Stomach smooth muscle (tissue), 2 donors: Measurements from ENCODE around the gene NCOA1.
"Not testable (repeated sequence)": the region's sequence is repeated elsewhere in the genome, so short reads cannot be mapped to it uniquely, and the experiment has no call there.

Experiments used
- H3K27ac ChIP-seq: one replicate; pipeline ENCODE4 v1.7.0; 2013; ENCODE audit warnings: mild to moderate bottlenecking, low read length, inconsistent platforms
- H3K27me3 ChIP-seq, 2 donors: one replicate each; pipeline ENCODE4 v1.7.0; 2013; ENCODE audit warnings: low read length in 2 of 2; ENCODE audit not compliant: insufficient read depth in 2 of 2, control insufficient read depth in 1 of 2
- H3K36me3 ChIP-seq, 2 donors: one replicate each; pipeline ENCODE4 v1.7.0; 2013; ENCODE audit warnings: low read length in 2 of 2; ENCODE audit not compliant: control insufficient read depth in 2 of 2, insufficient read depth in 2 of 2
- H3K4me1 ChIP-seq: one replicate; pipeline ENCODE4 v1.7.0; 2013; ENCODE audit warnings: low read length; ENCODE audit not compliant: control insufficient read depth, insufficient read depth
- H3K4me3 ChIP-seq, 2 donors: one replicate each; pipeline ENCODE4 v1.7.0; 2013; ENCODE audit warnings: low read length in 2 of 2
- H3K9ac ChIP-seq, 2 donors: one replicate each; pipeline ENCODE4 v1.7.0; 2013; ENCODE audit warnings: low read length in 2 of 2, mild to moderate bottlenecking in 1 of 2
- H3K9me3 ChIP-seq, 2 donors: one replicate each; pipeline ENCODE4 v1.7.0; 2013; ENCODE audit warnings: low read length in 2 of 2; ENCODE audit not compliant: control insufficient read depth in 2 of 2
- donor health status: healthy.
- donor health status: Pancreatic carcinoma.

The NCOA1 gene

DNA sequence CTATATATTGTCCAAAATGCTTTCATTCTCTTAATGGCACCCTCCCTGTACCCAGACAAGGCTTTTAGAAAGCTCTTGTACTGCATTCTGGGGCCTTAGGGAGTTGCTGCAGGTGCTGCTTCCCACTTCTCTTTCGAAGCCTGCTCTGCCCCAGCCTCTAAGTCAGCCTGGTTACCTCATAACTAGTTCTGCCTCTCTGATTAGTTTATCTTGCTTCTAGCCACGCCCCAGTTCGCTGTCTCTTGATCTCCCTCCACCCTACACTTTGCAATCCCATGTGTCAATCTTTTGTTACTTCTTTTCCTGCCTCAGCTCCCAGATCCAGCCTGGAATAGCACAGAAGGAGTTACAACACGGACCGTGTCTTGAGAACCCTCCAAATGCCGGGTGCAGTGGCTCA, 13.8 kb upstream of the NCOA1 start:
- H3K36me3 ChIP-seq = no peaks in the 10 kb centered on the region
- no peak overlapping the region for H3K9ac ChIP-seq
- no peaks in the 10 kb centered on the region for H3K9me3 ChIP-seq
- no peak overlapping the region for H3K4me3 ChIP-seq
- no peaks in the 10 kb centered on the region for H3K4me1 ChIP-seq
- H3K27ac ChIP-seq = no peak overlapping the region
- no peaks in the 10 kb centered on the region for H3K27me3 ChIP-seq

DNA sequence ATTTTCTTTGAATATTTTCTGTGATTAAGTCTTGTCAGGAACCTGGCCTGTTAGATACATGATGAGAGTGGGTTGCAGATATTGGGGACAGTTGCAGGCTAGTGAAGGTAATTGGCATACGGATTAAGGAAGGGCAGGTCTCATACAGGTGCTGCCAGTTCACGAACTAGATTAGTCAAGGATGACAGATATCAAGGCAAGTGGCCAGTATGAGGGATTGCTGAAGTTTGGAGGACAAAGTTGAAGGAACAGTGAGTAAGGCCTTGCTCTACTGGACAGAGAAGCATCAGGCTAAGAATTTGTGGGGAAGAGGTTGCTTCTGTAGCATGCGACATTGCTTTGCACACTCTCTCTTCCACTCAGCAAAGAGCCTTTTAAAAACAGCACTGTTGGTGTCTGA, 12.8 kb upstream of the NCOA1 start:
- Histone ChIP-seq H3K36me3 (no peaks in the 10 kb centered on the region), H3K9ac (no peak overlapping the region), H3K9me3 (no peaks in the 10 kb centered on the region), H3K4me3 (no peak overlapping the region), H3K27ac (no peak overlapping the region), H3K27me3 (no peaks in the 10 kb centered on the region), H3K4me1 (no peaks in the 10 kb centered on the region)

DNA sequence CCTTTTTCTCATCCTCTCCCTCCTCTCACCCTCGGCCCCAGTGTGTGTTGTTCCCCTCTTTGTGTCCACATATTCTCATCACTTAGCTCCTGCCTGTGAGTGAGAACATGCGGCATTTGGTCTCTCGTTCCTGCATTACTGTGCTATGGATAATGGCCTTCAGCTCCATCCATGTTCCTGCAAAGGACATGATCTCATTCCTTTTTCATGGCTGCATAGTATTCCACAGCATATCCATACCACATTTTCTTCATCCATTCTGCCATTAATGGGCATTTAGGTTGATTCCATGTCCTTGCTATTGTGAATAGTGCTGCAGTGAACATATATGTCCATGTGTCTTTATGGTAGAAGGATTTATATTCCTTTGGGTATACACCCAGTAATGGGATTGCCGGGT, 10.8 kb upstream of the NCOA1 start:
- Histone ChIP-seq H3K4me3 (no peak overlapping the region), H3K36me3 (no peaks in the 10 kb centered on the region), H3K9ac (no peak overlapping the region), H3K9me3 (no peaks in the 10 kb centered on the region), H3K27ac (no peak overlapping the region), H3K27me3 (no peaks in the 10 kb centered on the region), H3K4me1 (no peaks in the 10 kb centered on the region)

DNA sequence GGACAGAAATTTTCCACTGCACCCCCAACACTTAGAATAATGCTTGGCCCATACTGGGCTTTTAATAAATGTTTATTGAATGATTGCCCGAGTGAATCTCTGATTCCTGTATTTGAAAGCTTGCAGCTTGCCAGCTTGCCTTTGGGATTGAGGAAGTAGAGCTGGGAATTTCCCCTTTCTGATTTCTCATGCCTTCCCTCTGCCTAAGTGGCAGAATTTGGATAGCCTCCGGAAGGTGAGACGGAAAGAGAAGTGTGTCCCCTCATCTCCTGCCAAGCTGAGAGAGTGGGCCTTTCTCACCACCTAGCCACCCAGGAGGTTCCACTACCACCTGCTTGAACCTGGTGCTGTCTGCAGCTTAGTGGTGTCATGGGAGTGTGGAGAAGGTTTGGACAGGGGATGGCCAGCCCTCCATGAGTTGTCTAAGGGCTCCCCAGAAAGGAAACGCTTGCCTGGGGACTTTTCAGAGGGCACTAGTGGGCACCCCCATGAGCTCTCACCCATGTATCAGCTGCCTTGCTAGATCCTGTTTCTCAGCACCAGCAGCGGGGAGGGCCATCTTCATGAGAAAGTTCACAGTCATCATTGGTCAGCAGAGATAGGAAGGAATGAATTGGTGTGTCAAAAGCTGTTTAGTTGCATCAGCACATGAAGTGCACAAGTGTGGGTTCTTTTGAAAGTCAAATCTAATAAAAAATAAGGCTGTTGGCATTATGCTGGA, 8.6 kb upstream of the NCOA1 start:
- Histone ChIP-seq H3K27ac (no peak overlapping the region), H3K4me1 (no peaks in the 10 kb centered on the region), H3K4me3 (no peak overlapping the region), H3K9ac (no peak overlapping the region), H3K36me3 (no peaks in the 10 kb centered on the region), H3K9me3 (no peaks in the 10 kb centered on the region), H3K27me3 (no peaks in the 10 kb centered on the region)

DNA sequence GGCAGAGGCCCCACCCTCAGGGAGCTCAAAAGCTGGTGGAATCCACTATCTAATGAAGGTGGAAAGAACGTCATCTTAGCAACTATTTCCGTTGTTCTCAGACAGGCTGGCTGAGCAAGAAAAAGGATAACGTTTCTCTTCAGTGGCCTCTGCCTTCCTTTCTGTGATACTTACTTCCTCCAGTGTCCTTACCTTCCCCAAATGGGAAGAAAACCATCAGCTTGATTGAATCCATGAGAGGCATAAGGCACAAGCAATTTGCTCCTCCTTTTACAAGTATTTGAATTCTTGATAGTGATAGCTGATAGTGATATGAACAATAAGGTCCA, 8.1 kb upstream of the NCOA1 start:
- Histone ChIP-seq H3K27me3 (no peaks in the 10 kb centered on the region), H3K9ac (no peak overlapping the region), H3K9me3 (no peaks in the 10 kb centered on the region), H3K4me3 (no peak overlapping the region), H3K27ac (no peak overlapping the region), H3K4me1 (no peaks in the 10 kb centered on the region), H3K36me3 (no peaks in the 10 kb centered on the region)

DNA sequence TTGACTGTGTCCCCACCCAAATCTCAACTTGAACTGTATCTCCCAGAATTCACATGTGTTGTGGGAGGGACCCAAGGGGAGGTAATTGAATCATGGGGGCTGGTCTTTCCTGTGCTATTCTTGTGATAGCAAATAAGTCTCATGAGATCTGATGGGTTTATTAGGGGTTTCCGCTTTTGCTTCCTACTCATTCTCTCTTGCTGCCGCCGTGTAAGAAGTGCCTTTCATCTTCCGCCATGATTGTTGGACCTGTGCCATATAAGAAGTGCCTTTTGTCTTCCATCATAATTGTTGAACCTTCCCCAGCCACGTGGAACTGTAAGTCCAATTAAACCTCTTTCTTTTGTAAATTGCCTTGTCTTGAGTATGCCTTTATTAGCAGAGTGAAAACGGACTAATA, 6.4 kb upstream of the NCOA1 start:
- not testable (repeated sequence) for H3K27me3 ChIP-seq, H3K27ac ChIP-seq, H3K36me3 ChIP-seq, H3K4me1 ChIP-seq, H3K4me3 ChIP-seq, H3K9me3 ChIP-seq, H3K9ac ChIP-seq

DNA sequence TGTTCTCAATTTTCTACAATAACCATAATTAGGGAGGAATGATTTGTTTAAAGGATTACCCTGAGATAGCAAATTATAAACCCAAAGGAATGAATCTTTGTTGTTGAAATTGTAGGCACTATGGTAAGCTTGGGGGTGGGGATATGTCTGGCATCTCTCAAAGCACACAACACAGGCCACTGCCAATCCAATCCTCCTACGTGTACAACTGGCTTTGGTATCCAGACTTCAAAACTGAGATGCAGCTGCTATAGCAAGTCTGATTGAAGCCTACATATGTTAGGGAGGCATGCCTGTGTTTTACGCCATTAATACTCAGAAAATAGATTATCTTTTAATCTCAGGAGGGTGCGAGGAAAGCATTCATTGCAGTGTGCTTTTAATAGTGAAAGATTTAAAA, 5.9 kb upstream of the NCOA1 start:
- H3K27me3 ChIP-seq = no peaks in the 10 kb centered on the region
- H3K4me3 ChIP-seq = no peak overlapping the region
- peaks cover 7% of the 10 kb centered on the region for H3K4me1 ChIP-seq
- H3K9me3 ChIP-seq = no peaks in the 10 kb centered on the region
- H3K9ac ChIP-seq = no peak overlapping the region
- H3K27ac ChIP-seq = no peak overlapping the region
- H3K36me3 ChIP-seq = no peaks in the 10 kb centered on the region

DNA sequence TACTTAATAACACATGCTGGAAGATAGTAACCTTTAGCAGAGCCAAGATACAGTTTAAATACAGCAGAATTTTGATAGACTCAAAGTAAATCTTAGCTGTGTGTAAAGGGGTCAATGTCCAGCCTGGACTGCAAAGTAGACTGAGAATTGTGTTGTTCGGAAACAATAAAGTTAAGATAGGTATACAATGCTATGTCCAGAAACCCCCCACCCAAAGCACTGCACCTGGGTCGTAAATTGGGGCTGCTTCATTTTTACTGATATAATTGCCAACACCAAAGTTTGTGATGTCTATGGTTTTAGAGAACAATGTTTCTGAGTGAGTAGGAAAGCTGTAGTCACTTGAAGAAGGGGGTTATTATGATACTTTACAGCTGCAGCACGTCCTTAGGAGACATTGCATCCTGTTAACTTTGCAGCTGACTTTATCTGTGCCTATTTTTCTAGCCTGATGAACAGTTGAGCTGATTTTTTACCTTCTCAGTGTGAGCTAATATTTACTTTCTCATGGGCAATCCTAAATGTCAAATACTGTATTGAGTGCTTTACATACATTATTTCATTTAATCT, 4.3 kb upstream of the NCOA1 start:
- H3K9ac ChIP-seq = no peak overlapping the region
- H3K27ac ChIP-seq = no peak overlapping the region
- H3K4me3 ChIP-seq = no peak overlapping the region
- peaks cover 9% of the 10 kb centered on the region for H3K4me1 ChIP-seq
- no peaks in the 10 kb centered on the region for H3K9me3 ChIP-seq
- H3K36me3 ChIP-seq = no peaks in the 10 kb centered on the region
- H3K27me3 ChIP-seq = no peaks in the 10 kb centered on the region

DNA sequence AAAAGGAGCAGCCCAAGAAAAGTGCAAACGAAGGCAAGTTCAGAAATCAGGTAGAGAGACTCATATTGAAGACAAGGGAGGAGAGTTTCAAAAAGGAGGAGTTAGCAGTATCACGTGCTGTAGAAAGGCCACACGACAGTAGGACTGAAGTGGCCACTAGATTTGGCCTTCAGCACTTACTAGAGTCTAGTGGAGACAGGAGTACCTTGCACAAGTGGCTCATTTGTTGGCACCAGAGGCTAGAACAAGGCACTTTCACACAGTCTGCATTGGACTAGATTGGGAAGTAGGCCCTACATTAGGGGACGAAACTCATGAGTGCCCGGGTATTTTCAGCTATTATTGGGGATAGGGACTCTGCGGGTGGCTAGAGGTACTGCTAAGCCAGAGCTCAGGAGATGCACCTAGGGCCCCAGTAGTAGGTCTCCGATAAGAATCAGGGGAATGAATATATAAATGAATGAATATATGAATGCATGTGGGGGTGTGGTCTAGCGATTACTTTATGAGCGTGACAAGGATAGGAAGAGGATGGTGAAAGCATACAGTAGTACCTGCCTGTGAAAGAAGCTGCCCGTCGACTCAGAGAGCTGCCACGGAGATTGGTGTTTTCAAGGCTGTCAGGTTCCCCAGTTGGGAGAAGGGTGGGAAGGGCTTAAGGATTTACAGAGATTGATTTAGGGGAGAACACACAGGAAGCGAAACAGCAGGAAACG, 1.4 kb upstream of the NCOA1 start:
- peak overlapping the region; percentile 91 for H3K27ac ChIP-seq
- H3K4me3 ChIP-seq = peak overlapping the region; percentile 33 to 70
- H3K9me3 ChIP-seq = no peaks in the 10 kb centered on the region
- H3K9ac ChIP-seq = peak overlapping the region; percentile 84 to 85
- no peaks in the 10 kb centered on the region for H3K27me3 ChIP-seq
- H3K4me1 ChIP-seq = peaks cover 16% of the 10 kb centered on the region
- H3K36me3 ChIP-seq = no peaks in the 10 kb centered on the region

DNA sequence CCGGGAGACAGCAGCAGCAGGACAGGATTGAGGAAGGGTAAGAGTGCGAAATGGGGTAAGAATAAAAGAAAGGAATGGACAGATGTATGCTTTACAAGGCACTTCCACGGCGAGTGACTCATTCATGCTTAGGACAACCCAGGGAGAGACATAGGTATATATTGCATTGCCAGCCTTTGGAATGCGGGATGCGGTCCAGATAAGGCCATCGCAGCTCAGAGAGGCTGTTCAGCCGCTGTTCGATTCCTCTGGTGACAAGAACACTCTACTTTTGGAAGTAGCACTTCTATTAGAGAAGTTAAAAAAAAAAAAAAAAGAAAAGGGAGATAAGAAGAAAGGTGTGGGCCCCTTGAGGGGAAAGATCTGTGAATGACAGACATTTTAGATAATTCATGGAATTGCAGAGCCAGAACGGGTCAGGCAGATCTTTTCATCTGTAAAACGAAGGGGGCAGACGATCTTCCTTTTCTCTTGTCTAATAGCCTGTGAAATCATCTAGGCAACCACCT, 819 bp upstream of the NCOA1 start:
- peak overlapping the region; percentile 91 for H3K27ac ChIP-seq
- H3K4me1 ChIP-seq = peaks cover 16% of the 10 kb centered on the region
- no peaks in the 10 kb centered on the region for H3K36me3 ChIP-seq
- H3K9ac ChIP-seq = peak overlapping the region; percentile 84 to 85
- H3K9me3 ChIP-seq = no peaks in the 10 kb centered on the region
- peak overlapping the region; percentile 33 to 70 for H3K4me3 ChIP-seq
- H3K27me3 ChIP-seq = no peaks in the 10 kb centered on the region
